HG03039 (cell line): ENCODE data around the gene ARHGAP15.
"Not testable (repeated sequence)": the region's sequence is repeated elsewhere in the genome, so short reads cannot be mapped to it uniquely, and the experiment has no call there.

Experiments
- ATAC-seq: cut with Tn5 transposase; IDR thresholded peaks from one replicate; pipeline ENCODE4 v1.9.1; 2021; ENCODE audit warnings: mild to moderate bottlenecking, moderate library complexity; ENCODE audit not compliant: unreplicated experiment

The ARHGAP15 gene

DNA sequence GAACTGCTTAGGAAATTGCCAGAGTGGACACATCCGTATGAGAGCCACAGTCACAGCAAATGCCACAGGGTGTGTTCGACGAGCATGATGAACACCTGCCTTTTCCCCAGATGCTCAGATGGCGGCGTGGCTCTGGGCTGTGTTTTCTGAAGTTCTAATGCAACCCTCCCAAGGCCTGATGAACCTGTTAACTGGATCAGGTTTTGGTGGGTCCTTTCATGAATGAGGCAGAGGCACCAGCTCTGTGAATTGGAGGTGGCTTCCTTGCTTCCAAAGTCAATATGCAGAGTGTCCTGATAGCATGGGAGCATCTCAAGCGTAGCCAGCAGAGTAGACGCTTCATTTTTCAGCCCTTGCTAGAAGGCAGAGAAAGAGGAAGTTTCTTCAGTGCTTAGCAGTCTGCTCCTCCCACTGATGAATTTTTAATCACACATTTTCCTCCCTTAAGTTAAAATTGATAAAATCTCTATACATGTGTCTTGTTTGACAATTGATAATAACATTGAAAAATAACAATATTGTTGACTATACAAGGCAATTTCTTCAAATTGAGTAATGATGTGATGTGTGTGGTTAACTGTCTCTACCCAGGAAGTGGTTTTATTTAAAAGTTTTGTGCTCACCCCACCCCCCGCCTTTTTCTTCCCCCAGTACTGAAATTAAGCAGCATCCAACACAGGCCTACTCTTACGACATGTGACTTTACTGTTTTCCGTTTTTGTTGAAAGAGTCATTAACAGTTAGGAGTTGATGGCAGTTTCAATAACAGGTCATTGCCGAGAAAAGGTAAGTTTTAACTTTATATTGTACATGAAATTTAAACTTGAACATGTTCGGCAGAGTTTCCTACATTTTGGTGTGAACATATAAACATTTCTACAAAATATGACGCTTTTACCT is at the start of gene ARHGAP15:
Gene ARHGAP15 (plus strand): TSS at position 739 of the 900 bp plus-strand sequence.
- peak; percentile 80 for ATAC-seq

DNA sequence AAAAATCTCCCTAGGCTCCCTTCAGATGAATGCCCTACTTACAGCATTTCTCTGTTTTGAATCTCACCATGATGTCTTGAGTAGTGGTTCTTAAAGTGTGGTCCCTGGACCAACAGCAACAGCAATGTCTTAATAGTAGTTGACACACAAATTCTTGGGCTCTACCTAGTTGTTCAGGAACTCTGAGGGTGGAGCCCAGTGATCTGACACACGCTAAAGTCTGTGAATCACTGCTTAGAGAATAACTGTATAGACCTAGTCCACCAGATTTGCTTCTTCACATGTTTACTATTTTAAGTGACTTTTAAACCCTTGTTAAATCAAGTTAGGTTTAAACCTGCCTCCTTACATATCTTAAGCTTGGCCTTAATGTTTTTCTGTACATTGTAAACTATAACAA is 47.6 kb upstream of the ARHGAP15 start:
- ATAC-seq: no peak

DNA sequence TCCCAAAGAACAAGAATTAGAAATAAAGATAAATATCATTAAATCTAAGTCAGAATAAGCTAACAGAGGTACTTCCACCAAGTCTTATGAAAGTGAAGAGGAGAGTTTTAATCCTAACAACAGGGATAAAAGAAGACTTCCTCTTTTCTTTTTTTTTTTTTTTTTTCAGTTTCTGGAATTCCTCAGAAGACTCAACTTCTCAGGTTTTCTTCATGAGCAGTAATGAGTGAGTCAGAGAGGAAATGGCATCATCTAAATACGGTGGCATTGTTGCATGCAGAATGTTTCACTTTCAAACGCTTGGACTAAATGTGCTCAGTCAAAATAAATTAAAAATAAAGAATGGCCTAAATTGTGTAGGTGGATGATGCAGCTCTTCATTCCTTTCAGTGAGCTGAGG is 45.6 kb upstream of the ARHGAP15 start:
- no peak for ATAC-seq

DNA sequence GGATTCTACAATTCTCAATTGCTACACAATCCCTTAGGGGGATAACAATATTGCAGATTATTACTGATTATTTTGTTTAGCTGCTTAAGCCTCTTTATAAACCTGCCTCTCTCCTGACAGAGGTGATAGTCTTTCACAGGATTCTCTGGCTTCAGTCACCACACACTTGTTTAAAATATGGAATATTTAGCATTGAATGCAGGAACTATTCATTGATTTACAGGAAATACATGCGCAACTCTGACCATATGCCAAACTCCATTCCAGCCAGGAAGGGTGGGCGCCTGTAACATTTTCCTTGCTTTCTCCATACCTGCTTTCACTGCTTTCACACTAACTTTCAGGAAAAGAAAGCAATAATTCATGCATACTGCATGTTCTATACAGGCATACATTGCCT is 44.8 kb upstream of the ARHGAP15 start:
- no peak for ATAC-seq

DNA sequence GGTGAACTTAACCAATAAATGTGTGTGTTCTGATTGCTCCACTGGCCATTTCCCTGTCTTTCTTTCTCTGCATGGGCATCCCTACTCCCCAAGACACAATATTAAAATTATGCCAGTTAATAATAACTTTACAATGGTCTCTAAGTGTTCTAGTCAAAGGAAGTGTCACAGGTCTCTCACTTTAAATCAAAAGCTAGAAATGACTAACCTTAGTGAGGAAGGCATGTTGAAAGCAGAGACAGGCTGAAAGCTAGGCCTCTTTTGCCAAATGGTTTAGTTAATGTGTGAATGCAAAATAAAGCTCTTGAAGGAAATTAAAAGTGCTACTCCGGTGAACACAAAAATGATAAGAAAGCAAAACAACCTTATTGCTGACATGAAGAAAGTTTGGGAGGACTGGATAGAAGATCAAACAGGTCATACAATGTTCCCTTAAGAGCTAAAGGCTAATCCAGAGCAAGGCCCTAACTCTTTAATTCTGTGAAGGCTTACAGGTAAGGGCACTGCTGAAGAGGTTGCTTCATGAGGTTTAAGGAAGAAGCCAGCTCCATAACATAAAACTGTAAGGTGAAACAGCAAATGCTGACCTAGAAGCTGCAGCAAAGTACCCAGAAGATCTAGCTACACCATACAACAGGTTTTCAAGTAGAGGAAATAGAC is 44.0 kb upstream of the ARHGAP15 start:
- ATAC-seq: peak; percentile 59

DNA sequence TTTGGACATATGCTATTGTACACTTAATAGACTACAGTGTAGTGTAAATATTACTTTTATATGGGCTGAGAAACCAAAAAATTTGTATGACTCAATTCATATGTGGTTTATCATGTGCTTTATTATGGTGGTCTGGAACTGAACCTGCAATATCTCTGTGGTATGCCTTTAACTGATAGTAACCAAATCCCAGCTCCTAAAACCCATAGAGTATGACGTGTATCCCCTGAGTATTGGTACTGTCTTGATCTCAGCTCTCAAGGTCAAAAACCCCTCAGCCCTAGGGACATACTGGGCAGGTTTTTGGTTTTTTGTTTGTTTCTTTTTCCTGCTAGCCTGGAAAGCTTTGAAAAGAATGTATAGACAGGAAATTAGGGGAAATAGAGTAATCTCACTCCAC is 42.2 kb upstream of the ARHGAP15 start:
- no peak for ATAC-seq

DNA sequence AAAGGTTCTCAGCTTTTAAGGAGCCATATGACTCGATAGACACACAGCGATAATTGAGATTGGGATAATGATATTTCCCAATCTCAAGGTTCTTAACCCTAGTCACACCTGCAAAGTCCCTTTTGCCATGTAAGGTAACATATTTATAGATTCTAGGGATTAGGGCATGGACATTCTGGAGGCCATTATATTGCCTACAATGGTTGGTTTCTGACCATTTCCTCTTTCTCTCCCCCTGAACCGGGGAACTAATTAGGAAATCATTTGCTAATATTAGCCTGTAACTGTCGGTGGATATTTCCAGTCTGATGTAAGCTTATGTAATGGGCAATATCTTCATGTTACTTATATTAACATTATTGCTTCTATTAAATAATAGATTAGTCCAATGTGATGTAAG is 40.8 kb upstream of the ARHGAP15 start:
- ATAC-seq: no peak

DNA sequence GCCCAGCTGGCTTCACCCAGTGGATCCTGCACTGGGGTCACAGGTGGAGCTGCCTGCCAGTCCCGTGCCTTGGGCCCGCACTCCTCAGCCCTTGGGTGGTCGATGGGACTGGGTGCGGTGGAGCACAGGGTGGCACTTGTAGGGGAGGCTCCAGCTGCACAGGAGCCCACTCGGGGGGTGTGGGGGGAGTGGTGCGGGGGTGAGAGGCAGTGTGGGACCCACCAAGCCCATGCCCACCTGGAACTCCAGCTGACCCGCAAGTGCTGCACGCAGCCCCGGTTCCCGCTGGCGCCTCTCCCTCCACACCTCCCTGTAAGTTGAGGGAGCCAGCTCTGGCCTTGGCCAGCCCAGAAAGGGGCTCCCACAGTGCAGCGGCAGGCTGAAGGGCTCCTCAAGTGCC is 39.7 kb upstream of the ARHGAP15 start:
- not testable (repeated sequence) for ATAC-seq

DNA sequence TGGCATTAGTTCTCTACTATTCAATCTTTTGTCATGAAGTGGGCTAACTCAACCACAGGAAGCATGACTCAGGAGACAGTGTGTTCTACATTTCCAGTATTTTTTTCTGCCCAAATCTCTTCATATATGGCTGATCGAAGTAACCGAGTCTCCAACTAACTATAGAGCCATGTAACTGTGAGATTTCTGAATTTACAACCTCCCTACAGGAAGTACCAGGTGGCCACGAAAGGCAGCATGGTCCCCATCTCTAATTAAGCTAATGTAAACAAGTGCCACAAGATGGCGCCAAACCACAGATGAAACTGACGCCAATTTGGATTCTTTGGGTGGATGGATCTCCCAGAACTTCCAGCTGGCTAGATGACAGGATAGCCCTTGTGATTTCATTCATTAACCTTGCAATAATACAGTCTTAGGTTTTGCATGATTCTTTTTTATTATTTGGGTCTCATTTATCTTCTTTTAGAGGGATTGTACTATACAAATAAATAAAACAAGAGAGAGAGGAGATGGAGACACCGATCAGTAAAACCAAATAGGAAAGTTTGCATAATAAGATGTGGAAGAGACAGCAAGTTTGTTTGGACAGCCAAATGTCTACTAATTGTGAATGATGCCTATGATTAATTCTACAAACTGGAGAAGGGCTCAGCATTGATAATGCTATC is 18.3 kb upstream of the ARHGAP15 start:
- ATAC-seq: peak; percentile 74

DNA sequence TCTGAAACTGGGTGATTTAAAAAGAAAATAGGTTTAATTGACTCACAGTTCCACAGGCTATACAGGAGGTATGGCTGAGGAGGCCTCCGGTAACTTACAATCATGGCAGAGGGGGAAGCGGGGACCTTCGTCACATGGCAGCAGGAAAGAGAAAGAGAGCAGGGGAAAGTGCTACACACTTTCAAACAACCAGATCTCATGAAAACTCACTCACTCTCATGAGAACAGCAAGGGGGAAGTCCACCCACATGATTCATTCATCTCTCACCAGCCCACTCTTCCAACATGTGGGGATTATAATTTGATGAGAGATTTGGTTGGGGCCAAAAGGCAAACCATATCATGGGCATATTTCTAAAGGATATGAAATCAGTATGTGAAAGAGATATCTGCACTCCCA is 12.0 kb upstream of the ARHGAP15 start:
- ATAC-seq: no peak

DNA sequence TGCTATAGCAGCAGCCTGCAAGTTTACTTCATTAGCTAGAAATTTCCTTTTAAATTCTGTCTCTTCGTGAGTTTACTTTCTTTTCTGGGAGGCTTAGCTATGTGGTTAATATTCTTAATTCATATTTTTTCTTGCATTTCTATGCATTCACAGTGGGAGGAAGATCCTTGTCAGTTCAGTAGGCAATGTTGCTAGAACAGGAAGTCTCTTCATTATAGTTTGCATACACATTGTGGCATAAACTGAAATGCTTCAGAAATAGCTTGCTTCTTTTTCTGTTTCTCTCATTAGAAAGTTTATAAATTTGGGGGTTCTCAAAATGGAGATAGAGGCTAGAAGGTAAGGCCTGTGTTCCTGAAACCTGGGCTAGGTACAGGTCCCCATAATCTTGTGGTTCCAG is 8.1 kb upstream of the ARHGAP15 start:
- ATAC-seq: no peak

DNA sequence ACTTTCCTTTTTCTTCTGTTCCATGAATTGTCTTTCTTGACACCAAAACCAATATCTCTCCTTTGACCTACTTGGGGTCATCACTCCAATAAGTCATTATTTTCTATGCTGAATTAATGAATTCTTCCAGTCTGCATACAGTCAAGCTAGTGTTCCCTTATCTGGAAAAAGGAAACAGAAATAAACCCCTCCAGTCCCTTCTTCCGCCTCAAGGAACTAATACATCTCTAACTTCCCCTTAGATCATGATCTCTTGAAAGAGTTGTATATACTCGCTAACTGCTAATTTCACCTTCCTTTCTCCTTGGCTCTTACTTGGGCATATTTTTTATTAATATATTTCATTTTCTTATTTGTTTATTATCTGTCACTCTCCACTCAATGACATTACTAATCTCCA is 7.3 kb upstream of the ARHGAP15 start:
- no peak for ATAC-seq

DNA sequence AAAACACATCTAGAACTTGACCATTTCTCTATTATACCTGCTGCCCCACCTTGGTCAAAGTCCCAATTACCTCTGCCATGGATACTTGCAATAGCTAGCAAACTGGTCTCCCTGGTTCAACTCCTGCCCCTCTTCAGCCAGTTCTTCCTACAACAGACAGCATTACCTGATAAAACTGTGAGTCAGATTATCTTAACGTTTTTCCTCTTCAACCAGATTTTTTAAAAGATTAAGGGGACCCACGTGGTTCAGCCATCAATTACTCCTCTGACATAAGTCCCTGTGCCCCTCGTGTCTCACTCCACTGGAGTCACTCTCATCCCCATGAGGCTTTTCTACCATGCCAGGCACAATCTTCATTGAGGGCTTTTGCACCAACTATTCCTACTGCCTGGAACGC is 5.3 kb upstream of the ARHGAP15 start:
- ATAC-seq: no peak

DNA sequence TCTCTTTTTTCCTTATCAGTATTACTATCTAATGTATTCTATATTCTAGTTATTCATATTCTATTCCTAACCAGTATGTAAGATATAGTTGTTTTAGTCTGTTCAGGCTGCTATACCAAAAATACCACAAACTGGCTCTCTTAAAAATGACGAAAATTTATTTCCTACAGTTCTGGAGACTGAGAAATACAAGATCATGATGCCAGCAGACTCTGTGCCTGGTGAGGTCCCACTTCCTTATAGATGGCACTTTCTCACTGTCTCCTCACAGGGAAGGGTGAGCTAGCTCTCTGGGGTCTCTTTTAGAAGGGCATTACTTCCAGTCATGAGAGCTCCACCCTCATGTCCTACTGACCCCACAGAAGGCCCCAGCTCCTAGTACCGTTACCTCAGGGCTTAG is 4.8 kb upstream of the ARHGAP15 start:
- ATAC-seq: no peak

DNA sequence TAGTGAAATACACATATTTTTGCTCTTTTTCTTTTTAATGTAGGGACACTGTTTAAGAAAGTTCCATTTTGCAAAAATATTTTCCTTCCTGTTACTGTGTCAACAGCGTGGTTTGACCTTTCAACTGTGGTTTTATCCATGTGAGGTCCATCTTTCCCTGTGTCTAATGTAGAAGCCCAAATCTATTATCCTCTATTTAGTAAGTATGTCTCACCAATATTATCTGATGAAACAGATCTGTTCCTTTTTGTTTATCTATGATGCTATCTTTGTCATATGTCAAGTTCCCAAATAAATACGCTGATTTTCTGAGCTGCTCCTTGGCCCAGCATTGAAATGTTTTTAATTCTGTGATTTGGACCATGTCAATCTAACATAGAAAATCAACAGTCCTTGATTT is 3.5 kb upstream of the ARHGAP15 start:
- no peak for ATAC-seq

DNA sequence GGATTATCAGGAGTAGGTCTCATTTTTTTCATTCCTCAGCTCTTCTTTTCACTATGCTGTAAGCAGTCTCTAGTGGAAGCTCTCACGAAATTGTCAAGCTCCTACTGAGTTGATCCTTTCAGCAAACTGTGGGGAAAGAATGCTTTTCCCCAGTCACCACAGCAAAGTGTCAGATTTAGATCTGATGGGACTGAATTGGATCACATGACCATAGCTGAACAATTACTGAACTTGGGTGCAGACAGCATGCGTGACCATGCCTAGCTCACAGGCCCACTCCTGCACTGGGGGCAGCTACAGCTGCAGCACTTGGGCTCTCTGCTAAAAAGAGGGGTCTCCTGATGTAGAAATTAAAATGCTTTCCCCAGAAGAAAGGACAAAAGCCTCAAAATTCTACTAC is 3.1 kb downstream of the ARHGAP15 start:
- peak; percentile 34 for ATAC-seq

DNA sequence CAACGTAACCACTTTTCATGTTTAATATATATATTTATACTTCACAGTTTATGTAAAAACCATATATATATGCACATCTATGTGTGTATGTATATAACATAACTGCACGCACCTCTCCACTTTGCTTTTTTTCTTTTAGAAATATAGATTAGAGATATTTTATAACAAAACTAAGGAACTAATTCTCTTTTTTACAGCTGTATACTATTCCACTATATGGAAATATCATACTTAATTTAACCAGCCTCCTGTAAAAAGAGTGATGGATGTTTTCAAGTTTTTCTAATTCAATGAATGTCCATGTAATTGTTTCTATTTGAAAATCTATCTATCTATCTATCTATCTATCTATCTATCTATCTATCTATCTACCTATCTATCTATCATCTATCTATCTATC is 4.6 kb downstream of the ARHGAP15 start:
- ATAC-seq: no peak

DNA sequence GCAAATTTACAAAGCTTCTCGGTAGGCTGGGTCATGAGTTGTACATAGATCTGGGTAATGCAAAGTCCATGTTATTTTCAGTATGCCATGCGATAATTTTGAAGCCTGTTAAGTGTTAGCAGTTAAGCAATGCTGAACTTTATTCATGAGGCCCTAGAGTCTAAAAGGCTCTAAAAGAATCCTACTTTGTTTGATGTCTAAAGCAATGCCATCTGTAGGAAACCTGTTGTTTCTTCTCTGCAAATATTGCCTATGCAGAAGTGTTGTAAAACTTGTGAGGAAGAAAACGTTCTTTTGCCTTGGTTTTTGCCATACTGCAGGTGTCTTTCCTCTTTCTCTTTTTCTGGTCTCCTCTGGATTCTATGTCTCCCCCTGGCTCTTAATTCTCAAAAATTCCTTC is 9.1 kb downstream of the ARHGAP15 start:
- no peak for ATAC-seq

DNA sequence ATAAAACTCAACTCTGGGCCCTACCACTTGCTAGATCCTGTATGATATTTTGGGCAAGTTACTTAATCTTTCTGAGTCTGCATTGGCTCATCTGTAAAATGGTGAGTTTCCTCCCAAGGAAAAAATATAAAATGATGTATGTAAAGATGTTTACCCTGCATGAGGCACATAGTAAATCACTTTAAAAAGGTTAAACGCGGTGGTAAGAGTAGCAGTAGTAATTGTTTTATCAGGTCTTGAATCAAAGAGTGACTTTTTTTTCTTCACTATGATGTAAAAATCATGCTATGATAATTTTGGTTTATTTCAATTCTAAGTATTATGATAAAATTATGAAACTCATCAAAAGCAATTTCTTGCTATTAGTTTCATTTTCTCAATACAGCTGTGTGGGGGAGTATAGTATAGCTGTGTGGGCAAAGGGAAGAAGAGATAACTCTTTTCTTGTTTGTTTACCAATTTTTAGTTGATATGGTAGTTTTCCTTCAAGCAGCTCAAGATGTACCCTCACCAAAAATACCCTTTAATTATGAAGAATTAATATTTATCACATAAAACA is 10.7 kb downstream of the ARHGAP15 start:
- no peak for ATAC-seq

DNA sequence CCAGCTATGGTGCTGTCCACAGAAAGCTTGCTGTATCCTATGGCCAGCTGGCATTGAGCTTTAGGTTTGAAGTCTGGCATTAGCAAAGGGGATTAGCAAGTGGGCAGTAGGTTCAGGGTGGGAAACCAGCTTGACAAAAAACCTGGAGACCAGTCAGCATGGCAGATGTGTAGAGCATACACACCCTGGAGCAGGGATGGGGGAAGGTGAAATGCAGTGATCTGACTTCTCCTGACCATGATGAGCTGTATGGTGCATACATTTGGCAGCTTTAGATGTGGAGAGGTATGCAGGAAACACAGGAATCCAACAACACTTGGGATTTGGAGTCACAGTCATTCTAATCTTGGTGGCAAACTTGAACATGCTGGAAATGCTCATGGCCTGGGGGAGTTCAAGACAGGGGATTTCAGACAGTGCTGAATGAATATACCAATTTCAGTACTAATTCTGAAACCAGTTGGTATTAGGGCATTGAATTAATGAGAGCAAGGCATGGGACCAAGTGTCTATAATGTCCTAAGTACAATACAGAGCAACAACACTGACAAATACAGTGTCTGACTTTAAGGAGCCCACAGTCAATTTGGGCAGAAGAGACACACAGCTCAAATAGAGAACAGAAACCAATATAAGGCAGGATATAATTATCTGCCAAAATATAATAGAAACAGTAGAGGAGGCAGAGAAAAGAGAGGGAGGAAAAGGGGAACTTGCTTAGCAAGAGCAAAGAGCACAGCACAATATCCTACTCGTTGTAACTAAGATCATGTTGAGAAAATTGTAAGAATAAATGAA is 11.8 kb downstream of the ARHGAP15 start:
- peak; percentile 78 for ATAC-seq

DNA sequence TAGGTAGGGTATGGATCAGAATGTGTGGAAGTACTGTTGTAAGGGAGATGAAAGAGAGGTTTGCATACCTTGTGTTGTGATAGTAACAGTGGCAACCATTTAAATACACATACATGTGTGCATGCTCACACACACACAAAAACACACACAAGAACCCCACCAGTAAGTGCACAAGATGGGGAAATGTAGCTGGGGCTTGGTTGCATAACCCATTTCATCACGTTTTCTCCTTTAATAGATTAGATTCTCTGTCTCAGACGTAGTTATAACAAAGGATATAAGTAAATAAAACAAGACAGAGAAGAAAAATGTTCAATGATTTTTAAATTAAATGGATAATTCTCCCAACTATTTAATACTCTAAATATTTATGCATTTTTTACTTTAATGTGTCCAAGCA is 13.4 kb downstream of the ARHGAP15 start:
- ATAC-seq: no peak
